Gastrocnemius medialis (tissue), 4 donors: ENCODE measurements around the gene CORO6. TPM values are rescaled to one million over a fixed set of nuclear protein-coding genes. Genes with fewer than 3 reads are reported as not detected.

ENCODE experiments used
- ATAC-seq, 2 donors: fragments of 150-250 bp; one replicate each; pipeline ENCODE4 v1.9.1; 2016
- DNase-seq, 2 donors: peaks; one replicate each; pipeline ENCODE4 v3.0.0-alpha.2; 2019
- H3K27ac ChIP-seq, 4 donors: fragments of 200-600 bp; sonication (generic); 1 replicate in 1 of 4; 2 replicates in 3 of 4; pipeline ENCODE4 v1.5.1; 2016 to 2018; ENCODE audit warnings: mild to moderate bottlenecking in 2 of 4, moderate library complexity in 1 of 4
- H3K27me3 ChIP-seq, 3 donors: fragments of 200-600 bp; sonication (generic) in 2 of 3; 1 replicate in 1 of 3; 2 replicates in 2 of 3; pipeline versions ENCODE4 v1.5.1 to v1.6.0; 2016 to 2019; ENCODE audit warnings: mild to moderate bottlenecking in 1 of 3, moderate library complexity in 1 of 3
- H3K36me3 ChIP-seq, 2 donors: fragments of 200-600 bp; sonication (generic) in 1 of 2; one replicate each; pipeline ENCODE4 v1.5.1; 2017 to 2018
- H3K4me1 ChIP-seq, 2 donors: fragments of 200-600 bp; sonication (generic) in 1 of 2; one replicate each; pipeline ENCODE4 v1.5.1; 2016 to 2017; ENCODE audit warnings: mild to moderate bottlenecking in 2 of 2
- H3K4me3 ChIP-seq, 4 donors: fragments of 200-600 bp; sonication (generic) in 3 of 4; 1 replicate in 1 of 4; 2 replicates in 3 of 4; pipeline ENCODE4 v1.5.1; 2016 to 2019; ENCODE audit warnings: mild to moderate bottlenecking in 2 of 4
- H3K9me3 ChIP-seq, 3 donors: fragments of 200-600 bp; sonication (generic) in 2 of 3; 1 replicate in 1 of 3; 2 replicates in 2 of 3; pipeline ENCODE4 v1.5.1; 2016 to 2019
- CTCF ChIP-seq, 5 experiments: fragments of 450-650 bp in 3 of 5; fragments of 200-600 bp in 2 of 5; sonication (generic) in 2 of 5; IDR thresholded peaks in 4 of 5; conservative IDR thresholded peaks in 1 of 5; 1 replicate in 4 of 5; 2 replicates in 1 of 5; pipeline ENCODE4 v1.5.1; 2016 to 2019; ENCODE audit warnings: antibody characterized with exemption in 5 of 5, mild to moderate bottlenecking in 3 of 5, moderate library complexity in 3 of 5
- POLR2A ChIP-seq, 2 donors: fragments of 450-650 bp; IDR thresholded peaks; one replicate each; pipeline ENCODE4 v1.6.1; 2017; ENCODE audit warnings: antibody characterized with exemption in 2 of 2, mild to moderate bottlenecking in 2 of 2, moderate library complexity in 2 of 2
- in situ Hi-C, 4 donors: fragments of 200-750 bp; cut with MboI; loops; one replicate each; pipeline versions ENCODE4 v1.15.0 to v1.8.0; 2017; ENCODE audit warnings: low sequenced_read_pairs in 4 of 4
- intact Hi-C: fragments of 100-400 bp; cut with DNase I; formaldehyde crosslinking; loops from one replicate; pipeline ENCODE4 v1.15.1; 2023; ENCODE audit warnings: low total_unique reads
- total RNA-seq, 4 donors: library from RNA; depleted of rRNA; stranded (reverse); fragments of >200 nt; gene quantifications; one replicate each; pipeline versions ENCODE4 v1.1.0 to v1.2.3, GENCODE V29; 2016

Gene CORO6
- total RNA-seq, 4 donors from 2014 or later, result 409 to 694 (median 563) TPM

GRCh38 chr17:29586676-29587469 lies 35.8 kb downstream of the CORO6 start:
- peaks cover 0 to 11% of the 10 kb centered on the region in 2 donors for H3K36me3 ChIP-seq
- H3K4me3 ChIP-seq, result peak overlapping the region in 3 of 4 donors; percentile 4 to 82 (median 5)
- in situ Hi-C loops (loop anchor here in 1 of 4 donors (25.0 kb wide), 1 partner anchor 350 kb away; the partner anchor contains the start of genes EFCAB5 and SSH2), intact Hi-C loops (loop anchor here (10.0 kb wide), 1 partner anchor 438 kb away; no protein-coding TSS in a partner anchor)
- peaks cover 73 to 78% of the 10 kb centered on the region in 2 donors for H3K4me1 ChIP-seq
- no peaks in the 10 kb centered on the region for H3K9me3 ChIP-seq
- H3K27ac ChIP-seq, result peak overlapping the region; percentile 72 to 90 (median 86)
- ATAC-seq (no peak), DNase-seq (no peak)
- no peak for TF ChIP-seq CTCF (IDR thresholded peaks at IDR 0.05 in 4 of 5, conservative IDR thresholded peaks at IDR 0.05 in 1 of 5)
- no peak for TF ChIP-seq POLR2A (IDR thresholded peaks at IDR 0.05)
- no peaks in the 10 kb centered on the region for H3K27me3 ChIP-seq

- Histone ChIP-seq H3K9me3 (no peaks in the 10 kb centered on the region), H3K4me3 (peak overlapping the region; percentile 37 to 82 (median 41)), H3K4me1 (peaks cover 57 to 62% of the 10 kb centered on the region in 2 donors), H3K27ac (peak overlapping the region; percentile 72 to 90 (median 86)), H3K36me3 (peaks cover 0 to 20% of the 10 kb centered on the region in 2 donors), H3K27me3 (no peaks in the 10 kb centered on the region)
- intact Hi-C loops, result loop anchor here (10.0 kb wide), 1 partner anchor 440 kb away; no protein-coding TSS in a partner anchor
- TF ChIP-seq POLR2A (IDR thresholded peaks at IDR 0.05) (peak; percentile 39 to 61), CTCF (IDR thresholded peaks at IDR 0.05 in 4 of 5, conservative IDR thresholded peaks at IDR 0.05 in 1 of 5) (peak in 1 of 5 experiments; percentile 9)
- in situ Hi-C loops, result loop anchor here in 1 of 4 donors (25.0 kb wide), 1 partner anchor 352 kb away; the partner anchor contains the start of genes EFCAB5 and SSH2
- ATAC-seq (no peak), DNase-seq (no peak)
These were observed 37.5 kb downstream of the CORO6 start for GRCh38 chr17:29585080-29585751.

- intact Hi-C loops (loop anchor here (10.0 kb wide), 1 partner anchor 440 kb away; no protein-coding TSS in a partner anchor), in situ Hi-C loops (loop anchor here in 1 of 4 donors (25.0 kb wide), 1 partner anchor 353 kb away; the partner anchor contains the start of genes EFCAB5 and SSH2)
- Histone ChIP-seq H3K4me1 (peaks cover 52 to 57% of the 10 kb centered on the region in 2 donors), H3K27ac (peak overlapping the region; percentile 72 to 90 (median 86)), H3K36me3 (peaks cover 0 to 27% of the 10 kb centered on the region in 2 donors), H3K9me3 (no peaks in the 10 kb centered on the region), H3K4me3 (peak overlapping the region in 3 of 4 donors; percentile 39 to 82 (median 43)), H3K27me3 (no peaks in the 10 kb centered on the region)
- ATAC-seq (peak in 1 of 2 donors; percentile 5), DNase-seq (no peak)
- no peak for TF ChIP-seq POLR2A (IDR thresholded peaks at IDR 0.05)
- no peak for TF ChIP-seq CTCF (IDR thresholded peaks at IDR 0.05 in 4 of 5, conservative IDR thresholded peaks at IDR 0.05 in 1 of 5)
These were observed 38.1 kb downstream of the CORO6 start for GRCh38 chr17:29584452-29585079.
